HepG2 (cell line): ENCODE results near the gene RBM18. TPM values are rescaled to one million over a fixed set of nuclear protein-coding genes. Genes with fewer than 3 reads are reported as not detected.

Source experiments
- CENPX ChIP-seq: sonication (generic); formaldehyde crosslinking; IDR thresholded peaks from 2 replicates; pipeline ENCODE4 v1.9.0; 2021; ENCODE audit warnings: mild to moderate bottlenecking, missing genetic modification reagents, moderate library complexity
- GATA4 ChIP-seq: sonication (generic); IDR thresholded peaks from 2 replicates; pipeline ENCODE4 v1.6.1; 2016; ENCODE audit warnings: antibody characterized with exemption, low read depth, borderline replicate concordance
- HMGA1 ChIP-seq: sonication (generic); formaldehyde crosslinking; conservative IDR thresholded peaks from 2 replicates; pipeline ENCODE4 v1.4.0; 2020; ENCODE audit warnings: missing genetic modification reagents
- MZF1 ChIP-seq: sonication (generic); formaldehyde crosslinking; IDR thresholded peaks from 2 replicates; pipeline ENCODE4 v1.8.1; 2023; ENCODE audit warnings: mild to moderate bottlenecking, missing genetic modification reagents, borderline replicate concordance
- NKX3-1 ChIP-seq: sonication (generic); formaldehyde crosslinking; IDR thresholded peaks from 2 replicates; pipeline ENCODE4 v1.5.0; 2020; ENCODE audit warnings: missing genetic modification reagents
- RFXANK ChIP-seq: IDR thresholded peaks from 2 replicates; pipeline ENCODE4 v1.6.1; 2016
- SIN3A ChIP-seq: IDR thresholded peaks from 2 replicates; pipeline ENCODE4 v1.6.1; 2011; ENCODE audit warnings: low read depth, mild to moderate bottlenecking, control low read depth, low read length, borderline replicate concordance
- SRSF9 ChIP-seq: fragments of 200-400 bp; formaldehyde crosslinking; IDR thresholded peaks from 2 replicates; pipeline ENCODE4 v1.6.1; 2018; ENCODE audit warnings: borderline replicate concordance, mild to moderate bottlenecking, low read depth, low read length; ENCODE audit not compliant: insufficient read depth, poor library complexity, severe bottlenecking
- U2AF2 ChIP-seq: fragments of 200-400 bp; formaldehyde crosslinking; IDR thresholded peaks from 2 replicates; pipeline ENCODE4 v1.6.1; 2017; ENCODE audit warnings: low read depth, mild to moderate bottlenecking, low read length
- ZNF235 ChIP-seq: sonication (generic); formaldehyde crosslinking; IDR thresholded peaks from 2 replicates; pipeline ENCODE4 v1.8.1; 2023; ENCODE audit warnings: mild to moderate bottlenecking, missing genetic modification reagents, borderline replicate concordance
- ZNF251 ChIP-seq: sonication (generic); formaldehyde crosslinking; IDR thresholded peaks from 2 replicates; pipeline ENCODE4 v1.9.0; 2021; ENCODE audit warnings: mild to moderate bottlenecking, missing genetic modification reagents
- ZNF337 ChIP-seq: sonication (generic); formaldehyde crosslinking; IDR thresholded peaks from 2 replicates; pipeline ENCODE4 v1.5.1; 2020; ENCODE audit warnings: missing genetic modification reagents, low read depth, mild to moderate bottlenecking, borderline replicate concordance
- ZNF367 ChIP-seq: sonication (generic); formaldehyde crosslinking; IDR thresholded peaks from 2 replicates; pipeline ENCODE4 v1.4.0; 2020; ENCODE audit warnings: missing genetic modification reagents, borderline replicate concordance
- ZNF446 ChIP-seq: sonication (generic); formaldehyde crosslinking; IDR thresholded peaks from 2 replicates; pipeline ENCODE4 v1.5.0; 2020; ENCODE audit warnings: mild to moderate bottlenecking, missing genetic modification reagents
- ZNF501 ChIP-seq: sonication (generic); formaldehyde crosslinking; IDR thresholded peaks from 2 replicates; pipeline ENCODE4 v1.5.1; 2020; ENCODE audit warnings: mild to moderate bottlenecking, moderate library complexity, missing genetic modification reagents
- ZNF737 ChIP-seq: sonication (generic); formaldehyde crosslinking; IDR thresholded peaks from 2 replicates; pipeline ENCODE4 v1.5.0; 2020; ENCODE audit warnings: missing genetic modification reagents, mild to moderate bottlenecking, borderline replicate concordance
- ZSCAN29 ChIP-seq: sonication (generic); formaldehyde crosslinking; conservative IDR thresholded peaks from 2 replicates; pipeline ENCODE4 v1.4.0; 2020; ENCODE audit warnings: mild to moderate bottlenecking, missing genetic modification reagents
- polyA plus RNA-seq, 8 experiments: library from polyadenylated mRNA; depleted of rRNA in 3 of 8; stranded (reverse) in 7 of 8; unstranded in 1 of 8; fragments of >200 nt; fragmentation: Illumina TruSeq in 4 of 8; extraction: Trizol in 4 of 8; gene quantifications; 2 replicates each; pipeline versions ENCODE4 v1.2.1 to v1.2.3, GENCODE V29; 2011 to 2016; ENCODE audit warnings: low read depth in 4 of 8, missing spikeins in 1 of 8, mixed read lengths in 1 of 8; ENCODE audit not compliant: insufficient read depth in 1 of 8
- total RNA-seq, 5 experiments: library from RNA; depleted of rRNA; stranded (reverse); fragments of >200 nt; fragmentation: Illumina TruSeq; extraction: Trizol; gene quantifications; 2 replicates each; pipeline ENCODE4 v1.2.3, GENCODE V29; 2016; ENCODE audit warnings: low read depth in 1 of 5
- TF ChIP-seq, protein P1 (sequence below): sonication (generic); formaldehyde crosslinking; IDR thresholded peaks from 2 replicates; pipeline ENCODE4 v1.8.0; 2022; ENCODE audit warnings: mild to moderate bottlenecking, missing genetic modification reagents, moderate library complexity
- TF ChIP-seq, protein P2 (sequence below): sonication (generic); formaldehyde crosslinking; IDR thresholded peaks from 2 replicates; pipeline ENCODE4 v1.4.0; 2020; ENCODE audit warnings: missing genetic modification reagents
- TF ChIP-seq, protein P3 (sequence below): sonication (generic); formaldehyde crosslinking; IDR thresholded peaks from 2 replicates; pipeline ENCODE4 v1.4.0; 2020; ENCODE audit warnings: missing genetic modification reagents
- TF ChIP-seq, protein P4 (sequence below): sonication (generic); formaldehyde crosslinking; IDR thresholded peaks from 2 replicates; pipeline ENCODE4 v1.4.0; 2020; ENCODE audit warnings: missing genetic modification reagents
- TF ChIP-seq, protein P5 (sequence below): sonication (generic); formaldehyde crosslinking; IDR thresholded peaks from 2 replicates; pipeline ENCODE4 v1.9.0; 2021; ENCODE audit warnings: missing genetic modification reagents, borderline replicate concordance

RBM18 gene
- total and polyA plus RNA-seq, 2 of the 13 experiments (the other 11 are each of a cell fraction or from before 2014, with no cell fraction given), result 12.6 to 16.6 TPM

DNA sequence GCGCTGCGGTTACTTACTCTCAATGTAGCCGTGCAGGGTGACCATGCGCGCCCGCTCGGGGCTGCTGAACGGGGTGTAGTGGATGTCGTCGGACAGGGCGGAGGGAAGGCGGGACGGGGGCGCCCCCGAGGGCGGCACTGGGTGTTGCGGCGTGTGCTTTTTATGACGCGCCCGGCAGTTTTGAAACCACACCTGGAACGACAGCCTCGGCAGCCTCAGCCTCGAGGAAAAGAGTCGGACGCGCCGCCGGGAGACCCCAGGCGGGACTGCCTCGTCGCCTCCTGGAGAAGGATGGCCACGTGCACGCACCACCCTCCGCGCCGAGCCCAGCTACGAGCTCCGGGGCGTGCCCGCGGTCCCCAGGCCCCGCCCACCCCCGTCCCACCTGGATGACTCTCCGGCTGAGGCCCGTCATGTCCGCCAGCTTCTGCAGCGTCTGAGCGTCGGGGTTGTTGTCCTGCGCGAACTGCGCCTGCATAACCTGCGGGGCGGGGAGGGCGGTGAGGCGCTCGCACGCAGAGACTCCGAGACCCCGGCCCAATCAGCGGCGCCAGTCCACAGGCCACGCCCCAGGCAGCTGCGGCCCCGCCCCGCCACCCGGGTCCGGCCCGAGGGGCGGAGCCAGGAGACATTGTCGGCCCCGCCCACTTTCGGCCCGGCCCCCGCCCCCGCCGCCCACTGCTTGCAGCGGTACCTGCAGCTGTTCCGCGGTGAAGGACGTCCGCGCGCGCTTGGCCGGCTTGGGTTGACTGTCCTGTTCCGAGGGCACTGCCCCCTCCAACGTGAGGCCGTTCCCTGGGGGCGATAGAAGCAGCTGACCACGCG is 50.8 kb downstream of the RBM18 start (continued):
- TF ChIP-seq SRSF9 (no peak), GATA4 (no peak), NKX3-1 (peak; percentile 91), CENPX (no peak), RFXANK (CRISPR knock-in tag) (no peak), ZNF235 (no peak), ZSCAN29 (CRISPR knock-in tag) (no peak), SIN3A (no peak), ZNF737 (peak; percentile 37; the same call in 1 of the 2 replicates), ZNF337 (CRISPR knock-in tag) (0 out of 2 replicates have a peak, but pooled peaks have one; percentile 51), U2AF2 (no peak), MZF1 (no peak), ZNF501 (CRISPR knock-in tag) (no peak), ZNF251 (CRISPR knock-in tag) (0 out of 2 replicates have a peak, but pooled peaks have one; percentile 33), ZNF367 (CRISPR knock-in tag) (peak; percentile 84; the same call in 1 of the 2 replicates), ZNF446 (CRISPR knock-in tag) (no peak), HMGA1 (CRISPR knock-in tag) (no peak)
- TF ChIP-seq, protein P1, sequence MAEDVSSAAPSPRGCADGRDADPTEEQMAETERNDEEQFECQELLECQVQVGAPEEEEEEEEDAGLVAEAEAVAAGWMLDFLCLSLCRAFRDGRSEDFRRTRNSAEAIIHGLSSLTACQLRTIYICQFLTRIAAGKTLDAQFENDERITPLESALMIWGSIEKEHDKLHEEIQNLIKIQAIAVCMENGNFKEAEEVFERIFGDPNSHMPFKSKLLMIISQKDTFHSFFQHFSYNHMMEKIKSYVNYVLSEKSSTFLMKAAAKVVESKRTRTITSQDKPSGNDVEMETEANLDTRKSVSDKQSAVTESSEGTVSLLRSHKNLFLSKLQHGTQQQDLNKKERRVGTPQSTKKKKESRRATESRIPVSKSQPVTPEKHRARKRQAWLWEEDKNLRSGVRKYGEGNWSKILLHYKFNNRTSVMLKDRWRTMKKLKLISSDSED, result no peak
- TF ChIP-seq, protein P2, sequence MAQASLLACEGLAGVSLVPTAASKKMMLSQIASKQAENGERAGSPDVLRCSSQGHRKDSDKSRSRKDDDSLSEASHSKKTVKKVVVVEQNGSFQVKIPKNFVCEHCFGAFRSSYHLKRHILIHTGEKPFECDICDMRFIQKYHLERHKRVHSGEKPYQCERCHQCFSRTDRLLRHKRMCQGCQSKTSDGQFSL (CRISPR knock-in tag), result no peak
- TF ChIP-seq, protein P3, sequence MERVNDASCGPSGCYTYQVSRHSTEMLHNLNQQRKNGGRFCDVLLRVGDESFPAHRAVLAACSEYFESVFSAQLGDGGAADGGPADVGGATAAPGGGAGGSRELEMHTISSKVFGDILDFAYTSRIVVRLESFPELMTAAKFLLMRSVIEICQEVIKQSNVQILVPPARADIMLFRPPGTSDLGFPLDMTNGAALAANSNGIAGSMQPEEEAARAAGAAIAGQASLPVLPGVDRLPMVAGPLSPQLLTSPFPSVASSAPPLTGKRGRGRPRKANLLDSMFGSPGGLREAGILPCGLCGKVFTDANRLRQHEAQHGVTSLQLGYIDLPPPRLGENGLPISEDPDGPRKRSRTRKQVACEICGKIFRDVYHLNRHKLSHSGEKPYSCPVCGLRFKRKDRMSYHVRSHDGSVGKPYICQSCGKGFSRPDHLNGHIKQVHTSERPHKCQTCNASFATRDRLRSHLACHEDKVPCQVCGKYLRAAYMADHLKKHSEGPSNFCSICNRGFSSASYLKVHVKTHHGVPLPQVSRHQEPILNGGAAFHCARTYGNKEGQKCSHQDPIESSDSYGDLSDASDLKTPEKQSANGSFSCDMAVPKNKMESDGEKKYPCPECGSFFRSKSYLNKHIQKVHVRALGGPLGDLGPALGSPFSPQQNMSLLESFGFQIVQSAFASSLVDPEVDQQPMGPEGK (CRISPR knock-in tag), result peak; percentile 44; the same call in 1 of the 2 replicates
- TF ChIP-seq, protein P4, sequence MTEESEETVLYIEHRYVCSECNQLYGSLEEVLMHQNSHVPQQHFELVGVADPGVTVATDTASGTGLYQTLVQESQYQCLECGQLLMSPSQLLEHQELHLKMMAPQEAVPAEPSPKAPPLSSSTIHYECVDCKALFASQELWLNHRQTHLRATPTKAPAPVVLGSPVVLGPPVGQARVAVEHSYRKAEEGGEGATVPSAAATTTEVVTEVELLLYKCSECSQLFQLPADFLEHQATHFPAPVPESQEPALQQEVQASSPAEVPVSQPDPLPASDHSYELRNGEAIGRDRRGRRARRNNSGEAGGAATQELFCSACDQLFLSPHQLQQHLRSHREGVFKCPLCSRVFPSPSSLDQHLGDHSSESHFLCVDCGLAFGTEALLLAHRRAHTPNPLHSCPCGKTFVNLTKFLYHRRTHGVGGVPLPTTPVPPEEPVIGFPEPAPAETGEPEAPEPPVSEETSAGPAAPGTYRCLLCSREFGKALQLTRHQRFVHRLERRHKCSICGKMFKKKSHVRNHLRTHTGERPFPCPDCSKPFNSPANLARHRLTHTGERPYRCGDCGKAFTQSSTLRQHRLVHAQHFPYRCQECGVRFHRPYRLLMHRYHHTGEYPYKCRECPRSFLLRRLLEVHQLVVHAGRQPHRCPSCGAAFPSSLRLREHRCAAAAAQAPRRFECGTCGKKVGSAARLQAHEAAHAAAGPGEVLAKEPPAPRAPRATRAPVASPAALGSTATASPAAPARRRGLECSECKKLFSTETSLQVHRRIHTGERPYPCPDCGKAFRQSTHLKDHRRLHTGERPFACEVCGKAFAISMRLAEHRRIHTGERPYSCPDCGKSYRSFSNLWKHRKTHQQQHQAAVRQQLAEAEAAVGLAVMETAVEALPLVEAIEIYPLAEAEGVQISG (CRISPR knock-in tag), result peak; percentile 57
- TF ChIP-seq, protein P5, sequence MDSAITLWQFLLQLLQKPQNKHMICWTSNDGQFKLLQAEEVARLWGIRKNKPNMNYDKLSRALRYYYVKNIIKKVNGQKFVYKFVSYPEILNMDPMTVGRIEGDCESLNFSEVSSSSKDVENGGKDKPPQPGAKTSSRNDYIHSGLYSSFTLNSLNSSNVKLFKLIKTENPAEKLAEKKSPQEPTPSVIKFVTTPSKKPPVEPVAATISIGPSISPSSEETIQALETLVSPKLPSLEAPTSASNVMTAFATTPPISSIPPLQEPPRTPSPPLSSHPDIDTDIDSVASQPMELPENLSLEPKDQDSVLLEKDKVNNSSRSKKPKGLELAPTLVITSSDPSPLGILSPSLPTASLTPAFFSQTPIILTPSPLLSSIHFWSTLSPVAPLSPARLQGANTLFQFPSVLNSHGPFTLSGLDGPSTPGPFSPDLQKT (CRISPR knock-in tag), result no peak
